Measurements from ENCODE around the gene KRT12. TPM values are rescaled to one million over a fixed set of nuclear protein-coding genes. Genes with fewer than 3 reads are reported as not detected.
A peak's percentile ranks its signal among the peaks of the same experiment; 100 is the strongest.
"Not testable (repeated sequence)": the region's sequence is repeated elsewhere in the genome, so short reads cannot be mapped to it uniquely, and the experiment has no call there.

Gene KRT12
- total RNA-seq, 2 experiments from 2014 or later = not detected

DNA sequence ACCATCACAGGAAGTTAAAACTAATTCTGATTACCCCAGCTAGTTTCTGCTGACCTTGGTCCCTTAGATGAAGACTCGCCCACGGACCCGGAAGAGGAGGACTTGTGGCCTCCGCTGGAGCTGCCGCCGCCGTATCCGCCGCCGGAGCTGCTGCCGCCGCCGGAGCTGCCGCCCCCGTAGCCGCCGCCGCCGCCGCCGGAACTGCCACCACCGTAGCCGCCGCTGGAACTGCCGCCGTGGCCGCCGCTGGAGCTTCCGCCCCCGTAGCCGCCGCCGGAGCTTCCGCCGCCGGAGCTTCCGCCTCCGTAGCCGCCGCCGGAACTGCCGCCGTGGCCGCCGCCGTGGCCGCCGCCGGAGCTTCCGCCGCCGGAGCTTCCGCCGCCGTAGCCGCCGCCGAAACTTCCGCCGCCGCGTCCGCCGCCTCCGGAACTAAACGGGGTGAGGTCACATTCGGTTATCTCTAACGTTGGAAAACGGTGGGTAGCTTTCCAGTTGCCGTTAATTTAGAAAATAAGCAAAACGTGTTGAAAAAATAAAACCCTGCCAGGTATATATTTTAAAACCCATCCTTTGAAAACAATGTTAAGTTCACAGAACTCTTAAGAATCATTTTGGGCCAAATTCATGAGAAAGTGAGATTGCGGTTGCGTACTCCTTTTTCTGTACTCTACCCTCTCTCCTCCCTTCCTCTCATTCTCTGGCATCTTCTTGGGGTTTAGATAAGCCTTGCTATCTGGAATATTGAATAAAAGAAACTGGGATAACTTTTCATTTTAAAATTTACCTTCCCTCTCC is 48.1 kb downstream of the KRT12 start:
- H3K9me3 Mint-ChIP-seq = peaks cover 2% of the 10 kb centered on the region
- H3K36me3 Mint-ChIP-seq = peaks cover 35% of the 10 kb centered on the region
- H3K4me1 Mint-ChIP-seq = peaks cover 17% of the 10 kb centered on the region
- peak; percentile 85 for DNase-seq
- H3K27me3 Mint-ChIP-seq = peaks cover 9% of the 10 kb centered on the region
- peak overlapping the region; percentile 97 for H3K4me3 Mint-ChIP-seq
- H3K27ac Mint-ChIP-seq = peak overlapping the region; percentile 94

DNA sequence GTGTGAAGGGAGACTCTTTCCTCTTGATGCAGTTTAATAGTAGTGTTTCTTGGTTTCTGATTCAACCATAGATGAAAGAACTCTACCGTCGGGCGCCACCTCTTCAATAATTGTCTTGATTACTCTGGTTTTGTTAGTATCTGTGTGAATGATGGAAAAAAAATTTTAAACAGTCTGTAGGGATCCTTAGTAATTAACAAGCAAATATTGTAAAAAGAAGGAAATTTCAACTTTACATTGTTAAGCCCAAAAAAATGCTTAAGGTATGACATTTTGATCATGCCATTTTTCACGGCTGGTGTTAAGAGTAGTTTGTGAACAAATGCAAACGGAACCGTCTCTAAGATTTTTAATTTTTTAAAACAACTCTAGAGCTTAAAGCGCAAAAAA is 48.7 kb downstream of the KRT12 start:
- peaks cover 2% of the 10 kb centered on the region for H3K9me3 Mint-ChIP-seq
- peaks cover 32% of the 10 kb centered on the region for H3K36me3 Mint-ChIP-seq
- H3K4me1 Mint-ChIP-seq = peaks cover 17% of the 10 kb centered on the region
- peak overlapping the region; percentile 97 for H3K4me3 Mint-ChIP-seq
- no peak for DNase-seq
- H3K27me3 Mint-ChIP-seq = peaks cover 12% of the 10 kb centered on the region
- peak overlapping the region; percentile 94 for H3K27ac Mint-ChIP-seq

DNA sequence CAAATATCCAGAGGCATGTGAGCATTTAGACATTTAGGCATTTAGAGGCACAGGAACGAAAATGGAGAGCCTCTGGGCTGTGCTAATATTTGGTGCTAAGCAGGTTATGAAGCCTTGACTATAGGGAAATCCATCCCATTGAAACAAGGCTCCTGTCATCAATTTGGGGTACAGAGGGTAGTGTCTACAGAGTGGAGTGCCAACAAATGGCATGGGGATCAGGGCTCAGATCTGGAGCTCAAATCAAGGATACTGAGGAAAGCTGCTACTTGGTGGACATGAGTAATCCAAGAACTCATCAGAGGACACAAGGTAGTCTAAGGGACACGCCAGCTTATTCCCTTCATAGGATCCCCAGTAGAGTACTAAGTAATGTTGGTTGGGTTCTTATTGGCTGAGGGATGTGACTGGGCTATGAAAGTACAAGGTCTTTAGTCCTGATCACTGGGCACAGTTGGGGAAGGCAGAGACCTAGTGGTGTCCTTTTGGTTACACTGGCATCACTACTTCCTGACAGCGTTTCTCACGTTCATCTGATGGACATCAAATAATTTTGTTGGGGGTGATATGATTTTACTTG is 49.8 kb downstream of the KRT12 start:
- Mint-ChIP-seq H3K4me1 (peaks cover 17% of the 10 kb centered on the region), H3K36me3 (peaks cover 28% of the 10 kb centered on the region), H3K4me3 (peak overlapping the region; percentile 68), H3K27me3 (peaks cover 20% of the 10 kb centered on the region), H3K9me3 (peaks cover 2% of the 10 kb centered on the region), H3K27ac (no peak overlapping the region)
- no peak for DNase-seq

DNA sequence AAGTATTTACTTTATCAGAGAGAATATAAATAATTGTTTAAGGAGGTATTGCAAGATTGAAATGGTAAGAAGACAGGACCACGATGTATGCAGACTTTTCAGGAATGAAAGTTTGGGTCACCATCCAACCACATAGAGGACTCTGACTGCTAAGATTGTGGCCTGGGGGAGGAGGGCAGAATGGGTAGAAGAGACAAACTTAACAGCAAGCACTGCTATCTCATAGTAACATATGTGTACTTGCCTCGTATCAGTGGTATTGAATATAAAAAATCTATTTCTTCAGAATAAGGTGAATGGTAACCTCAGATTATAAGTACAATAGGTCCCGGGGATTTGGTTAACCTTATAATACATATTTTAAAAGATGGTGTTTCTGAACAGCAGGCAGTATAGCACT is 50.5 kb downstream of the KRT12 start:
- Mint-ChIP-seq H3K4me3 (no peak overlapping the region), H3K27me3 (peaks cover 27% of the 10 kb centered on the region), H3K9me3 (peaks cover 2% of the 10 kb centered on the region), H3K4me1 (peaks cover 17% of the 10 kb centered on the region), H3K36me3 (peaks cover 24% of the 10 kb centered on the region), H3K27ac (no peak overlapping the region)
- DNase-seq = no peak

DNA sequence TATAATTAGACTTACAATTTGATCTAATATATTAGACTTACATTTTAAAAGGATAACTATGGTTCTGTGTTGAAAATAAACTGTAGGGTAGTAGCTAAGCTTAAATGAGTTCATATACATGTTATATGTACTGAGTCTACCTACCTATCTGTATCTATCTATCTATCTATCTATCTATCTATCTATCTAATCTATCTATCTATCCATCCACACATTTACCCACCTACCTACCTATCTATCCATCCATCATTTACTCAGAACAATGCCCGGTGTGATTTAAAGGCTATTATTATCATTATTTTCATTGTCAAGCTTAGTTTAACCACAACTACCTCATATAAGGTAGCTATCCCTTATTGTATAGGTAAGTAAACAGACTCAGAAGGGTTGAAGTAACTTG is 51.6 kb downstream of the KRT12 start:
- H3K27ac Mint-ChIP-seq = no peak overlapping the region
- no peak overlapping the region for H3K4me3 Mint-ChIP-seq
- peaks cover 36% of the 10 kb centered on the region for H3K27me3 Mint-ChIP-seq
- DNase-seq = no peak
- H3K9me3 Mint-ChIP-seq = peaks cover 2% of the 10 kb centered on the region
- H3K4me1 Mint-ChIP-seq = peaks cover 13% of the 10 kb centered on the region
- peaks cover 22% of the 10 kb centered on the region for H3K36me3 Mint-ChIP-seq

DNA sequence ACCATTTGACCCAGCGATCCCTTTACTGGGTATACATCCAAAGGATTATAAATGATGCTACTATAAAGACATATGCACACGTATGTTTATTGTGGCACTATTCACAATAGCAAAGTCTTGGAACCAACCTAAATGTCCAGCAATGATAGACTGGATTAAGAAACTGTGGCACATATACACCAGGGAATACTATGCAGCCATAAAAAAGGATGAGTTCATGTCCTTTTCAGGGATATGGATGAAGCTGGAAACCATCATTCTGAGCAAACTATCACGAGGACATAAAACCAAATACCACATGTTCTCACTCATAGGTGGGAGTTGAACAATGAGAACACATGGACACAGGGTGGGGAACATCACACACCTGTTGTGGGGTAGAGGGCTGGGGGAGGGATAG is 52.4 kb downstream of the KRT12 start:
- H3K4me1 Mint-ChIP-seq = not testable (repeated sequence)
- H3K27me3 Mint-ChIP-seq = peaks cover 43% of the 10 kb centered on the region

DNA sequence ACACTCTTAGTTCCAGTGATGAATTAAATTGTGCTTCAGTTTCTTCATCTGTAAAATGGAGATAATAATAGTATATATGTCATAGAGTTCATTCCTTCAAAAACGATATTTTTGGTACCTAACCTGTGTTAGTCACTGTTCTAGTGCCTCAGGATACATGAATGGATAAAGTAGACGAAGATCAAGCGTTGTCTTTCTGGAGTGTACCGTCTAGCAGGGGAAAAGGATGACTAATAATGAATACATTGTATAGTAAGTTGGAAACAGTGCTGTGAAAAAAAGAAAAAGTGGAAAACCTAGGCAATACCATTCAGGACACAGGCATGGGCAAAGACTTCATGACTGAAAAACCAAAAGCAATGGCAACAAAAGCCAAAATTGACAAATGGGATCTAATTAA is 53.2 kb downstream of the KRT12 start:
- H3K27ac Mint-ChIP-seq = no peak overlapping the region
- no peak overlapping the region for H3K4me3 Mint-ChIP-seq
- peaks cover 20% of the 10 kb centered on the region for H3K36me3 Mint-ChIP-seq
- peaks cover 46% of the 10 kb centered on the region for H3K27me3 Mint-ChIP-seq
- peaks cover 2% of the 10 kb centered on the region for H3K9me3 Mint-ChIP-seq
- no peak for DNase-seq
- peaks cover 7% of the 10 kb centered on the region for H3K4me1 Mint-ChIP-seq

More for the DNA sequence above, 52.4 kb downstream of the KRT12 start:
- not testable (repeated sequence) for DNase-seq, H3K9me3 Mint-ChIP-seq, H3K4me3 Mint-ChIP-seq, H3K27ac Mint-ChIP-seq
- H3K36me3 Mint-ChIP-seq = peaks cover 20% of the 10 kb centered on the region

DNA sequence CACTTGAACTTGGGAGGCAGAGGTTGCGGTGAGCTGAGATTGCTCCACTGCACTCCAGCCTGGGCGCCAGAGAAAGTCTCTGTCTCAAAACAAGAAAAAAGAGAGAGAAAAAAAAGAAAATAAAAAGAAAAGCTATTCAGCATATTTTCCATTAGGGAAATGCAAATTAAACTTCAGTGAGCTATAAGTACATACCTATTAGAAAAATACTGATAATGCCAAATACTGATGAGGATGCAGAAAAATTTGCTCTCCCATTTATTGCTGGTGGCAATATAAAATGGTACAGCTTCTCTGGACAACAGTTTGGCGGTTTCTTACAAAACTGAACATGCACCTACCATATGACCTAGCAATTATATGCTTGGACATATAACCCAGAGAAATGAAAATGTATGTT is 54.4 kb downstream of the KRT12 start:
- Mint-ChIP-seq H3K36me3 (peaks cover 12% of the 10 kb centered on the region), H3K4me1 (peaks cover 2% of the 10 kb centered on the region), H3K4me3 (no peak overlapping the region), H3K27me3 (peaks cover 52% of the 10 kb centered on the region), H3K9me3 (peaks cover 2% of the 10 kb centered on the region), H3K27ac (no peak overlapping the region)
- DNase-seq = no peak

Other genes with a start within 250 kb of the KRT12 start
- 100 to 1,000 TPM; 107 to 118 TPM for gene SMARCE1, start 219.4 kb downstream of the KRT12 start, total RNA-seq
- under 1 TPM in 1 of 2 experiments, not detected in 1; 0.22 TPM for gene KRT222, start 202.0 kb downstream of the KRT12 start, total RNA-seq
- not detected for gene KRT24, start 163.5 kb downstream of the KRT12 start, total RNA-seq
- gene KRT25, start 111.9 kb downstream of the KRT12 start, total RNA-seq = not detected
- not detected for gene KRT26, start 95.0 kb downstream of the KRT12 start, total RNA-seq
- gene KRT27, start 84.7 kb downstream of the KRT12 start, total RNA-seq = not detected
- gene KRT28, start 67.3 kb downstream of the KRT12 start, total RNA-seq = not detected
- 10 to 100 TPM; 41.9 to 48.6 TPM for gene KRT10, start 44.6 kb downstream of the KRT12 start, total RNA-seq
- not detected for gene KRT20, start 18.0 kb upstream of the KRT12 start, total RNA-seq
- gene KRT23, start 70.4 kb upstream of the KRT12 start, total RNA-seq = not detected
- not detected for gene KRT39, start 99.7 kb upstream of the KRT12 start, total RNA-seq
- not detected for gene KRT40, start 117.1 kb upstream of the KRT12 start, total RNA-seq
- not detected for gene KRTAP3-3, start 126.9 kb upstream of the KRT12 start, total RNA-seq
- not detected for gene KRTAP3-2, start 132.7 kb upstream of the KRT12 start, total RNA-seq
- gene KRTAP3-1, start 141.9 kb upstream of the KRT12 start, total RNA-seq = not detected
- not detected for gene KRTAP1-5, start 160.0 kb upstream of the KRT12 start, total RNA-seq
- not detected for gene KRTAP1-4, start 163.0 kb upstream of the KRT12 start, total RNA-seq
- not detected for gene KRTAP1-3, start 167.7 kb upstream of the KRT12 start, total RNA-seq
- gene KRTAP1-1, start 174.2 kb upstream of the KRT12 start, total RNA-seq = not detected
- gene KRTAP2-1, start 180.1 kb upstream of the KRT12 start, total RNA-seq = not detected
- not detected for gene KRTAP2-2, start 188.0 kb upstream of the KRT12 start, total RNA-seq
- gene KRTAP2-3, start 192.9 kb upstream of the KRT12 start, total RNA-seq = not detected
- not detected for gene KRTAP2-4, start 198.7 kb upstream of the KRT12 start, total RNA-seq
- gene KRTAP4-7, start 216.9 kb upstream of the KRT12 start, total RNA-seq = not detected
- not detected for gene KRTAP4-8, start 230.9 kb upstream of the KRT12 start, total RNA-seq
- gene KRTAP4-16, start 235.0 kb upstream of the KRT12 start, total RNA-seq = not detected
- not detected for gene KRTAP4-9, start 238.2 kb upstream of the KRT12 start, total RNA-seq

Measured in activated naive CD8-positive, alpha-beta T cell treated with anti-CD3 and anti-CD28 coated beads for 36 hours (primary cell).